ENCODE measurements around the gene DYRK4.

- TF ChIP-seq, protein P1, sequence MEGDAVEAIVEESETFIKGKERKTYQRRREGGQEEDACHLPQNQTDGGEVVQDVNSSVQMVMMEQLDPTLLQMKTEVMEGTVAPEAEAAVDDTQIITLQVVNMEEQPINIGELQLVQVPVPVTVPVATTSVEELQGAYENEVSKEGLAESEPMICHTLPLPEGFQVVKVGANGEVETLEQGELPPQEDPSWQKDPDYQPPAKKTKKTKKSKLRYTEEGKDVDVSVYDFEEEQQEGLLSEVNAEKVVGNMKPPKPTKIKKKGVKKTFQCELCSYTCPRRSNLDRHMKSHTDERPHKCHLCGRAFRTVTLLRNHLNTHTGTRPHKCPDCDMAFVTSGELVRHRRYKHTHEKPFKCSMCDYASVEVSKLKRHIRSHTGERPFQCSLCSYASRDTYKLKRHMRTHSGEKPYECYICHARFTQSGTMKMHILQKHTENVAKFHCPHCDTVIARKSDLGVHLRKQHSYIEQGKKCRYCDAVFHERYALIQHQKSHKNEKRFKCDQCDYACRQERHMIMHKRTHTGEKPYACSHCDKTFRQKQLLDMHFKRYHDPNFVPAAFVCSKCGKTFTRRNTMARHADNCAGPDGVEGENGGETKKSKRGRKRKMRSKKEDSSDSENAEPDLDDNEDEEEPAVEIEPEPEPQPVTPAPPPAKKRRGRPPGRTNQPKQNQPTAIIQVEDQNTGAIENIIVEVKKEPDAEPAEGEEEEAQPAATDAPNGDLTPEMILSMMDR (IDR thresholded peaks at IDR 0.05), result peak; percentile 65 to 92 (median 82)
- TF ChIP-seq POLR2AphosphoS5 (IDR thresholded peaks at IDR 0.05; ENCODE audit: insufficient read depth in 1 of 2, low read depth in 1 of 2) (peak; percentile 65 to 82), POLR2A (IDR thresholded peaks at IDR 0.05) (no peak)
Observed at GRCh38 chr12:4604684-4605193, 42.7 kb downstream of the DYRK4 start.
